IMR-90 (cell line): ENCODE results near the gene ITFG2. TPM values are rescaled to one million over a fixed set of nuclear protein-coding genes. Genes with fewer than 3 reads are reported as not detected.
A peak's percentile ranks its signal among the peaks of the same experiment; 100 is the strongest.

Experiments
- ATAC-seq: fragments of 200-7000 bp; cut with Tn5 transposase; 2 replicates; pipeline ENCODE4 v1.9.1; 2020; ENCODE audit warnings: low read depth, mild to moderate bottlenecking, moderate library complexity
- BruUV-seq: library from RNA; stranded (reverse); fragments of 400-500 nt; replicated peaks from 2 replicates; lab custom pipeline; 2021; lab: Mats Ljungman, UMichigan
- CTCF ChIA-PET: fragments of 300-600 bp; formaldehyde crosslinking; extraction: SDS; loops from one replicate; lab custom pipeline; 2021; ENCODE audit warnings: antibody characterized with exemption; lab: Yijun Ruan, JAX
- POLR2A ChIA-PET: fragments of 300-600 bp; sonication (Branson Sonifier 250); formaldehyde crosslinking; loops from one replicate; lab custom pipeline; 2022; ENCODE audit warnings: antibody characterized with exemption; ENCODE audit not compliant: unreplicated experiment; lab: Charles Lee
- DNase-seq: peaks from one replicate; pipeline ENCODE4 v3.0.0; 2013
- H2AFZ ChIP-seq: replicated peaks from 2 replicates; pipeline ENCODE3; 2013; ENCODE audit warnings: low read length, mild to moderate bottlenecking; ENCODE audit not compliant: poor library complexity
- H2AK5ac ChIP-seq: 2 replicates; pipeline ENCODE4 v1.6.1; 2013; ENCODE audit warnings: low read depth, low read length, inconsistent platforms
- H2AK9ac ChIP-seq: replicated peaks from 2 replicates; pipeline ENCODE3; 2013; ENCODE audit warnings: mild to moderate bottlenecking, low read depth, low read length, moderate library complexity; ENCODE audit not compliant: poor library complexity
- H2BK120ac ChIP-seq: 2 replicates; pipeline ENCODE4 v1.6.1; 2013; ENCODE audit warnings: low read depth, low read length, inconsistent platforms
- H2BK15ac ChIP-seq: 3 replicates; pipeline ENCODE4 v1.6.1; 2013; ENCODE audit warnings: low read depth, low read length, inconsistent platforms
- H2BK20ac ChIP-seq: 2 replicates; pipeline ENCODE4 v1.6.1; 2013; ENCODE audit warnings: low read depth, mild to moderate bottlenecking, inconsistent platforms, low read length, moderate library complexity
- H2BK5ac ChIP-seq: 2 replicates; pipeline ENCODE4 v1.6.1; 2013; ENCODE audit warnings: mild to moderate bottlenecking, low read depth, low read length, inconsistent platforms; ENCODE audit not compliant: poor library complexity, severe bottlenecking
- H3K14ac ChIP-seq: replicated peaks from 2 replicates; pipeline ENCODE4 v1.6.1; 2013; ENCODE audit warnings: low read depth, low read length, inconsistent platforms
- H3K18ac ChIP-seq: 2 replicates; pipeline ENCODE4 v1.6.1; 2013; ENCODE audit warnings: low read depth, low read length, control low read depth
- H3K23ac ChIP-seq: 2 replicates; pipeline ENCODE4 v1.6.1; 2013; ENCODE audit warnings: low read depth, low read length, inconsistent platforms
- H3K27ac ChIP-seq: 2 replicates; pipeline ENCODE4 v1.5.1; 2013; ENCODE audit warnings: mild to moderate bottlenecking, control low read depth, low read length; ENCODE audit not compliant: insufficient read depth
- H3K27me3 ChIP-seq: 2 replicates; pipeline ENCODE4 v1.6.1; 2013; ENCODE audit warnings: low read length; ENCODE audit not compliant: control insufficient read depth, insufficient read depth
- H3K36me3 ChIP-seq: 2 replicates; pipeline ENCODE4 v1.6.1; 2013; ENCODE audit warnings: low read length, mixed read lengths; ENCODE audit not compliant: control insufficient read depth, insufficient read depth
- H3K4ac ChIP-seq: 2 replicates; pipeline ENCODE4 v1.6.1; 2013; ENCODE audit warnings: low read depth, low read length, inconsistent platforms
- H3K4me1 ChIP-seq: 2 replicates; pipeline ENCODE4 v1.6.1; 2013; ENCODE audit warnings: low read length, mixed read lengths; ENCODE audit not compliant: control insufficient read depth, insufficient read depth
- H3K4me2 ChIP-seq: 2 replicates; pipeline ENCODE4 v1.6.1; 2013; ENCODE audit warnings: low read depth, mild to moderate bottlenecking, control low read depth, low read length, moderate library complexity
- H3K4me3 ChIP-seq: 2 replicates; pipeline ENCODE4 v1.5.1; 2013; ENCODE audit warnings: low read depth, mild to moderate bottlenecking, control low read depth, low read length, moderate library complexity; ENCODE audit not compliant: insufficient read depth
- H3K56ac ChIP-seq: 2 replicates; pipeline ENCODE4 v1.6.1; 2013; ENCODE audit warnings: low read length, inconsistent platforms; ENCODE audit not compliant: insufficient read depth; ENCODE audit errors: extremely low read depth
- H3K79me1 ChIP-seq, 2 experiments: 2 replicates each; pipeline ENCODE4 v1.6.1; 2013; ENCODE audit warnings: low read length in 2 of 2, inconsistent platforms in 1 of 2, low read depth in 1 of 2
- H3K9ac ChIP-seq: 2 replicates; pipeline ENCODE4 v1.6.1; 2013; ENCODE audit warnings: low read depth, low read length, control low read depth
- H3K9me1 ChIP-seq: 2 replicates; pipeline ENCODE4 v1.6.1; 2013; ENCODE audit warnings: low read length, inconsistent platforms; ENCODE audit not compliant: insufficient read depth
- H3K9me3 ChIP-seq: 2 replicates; pipeline ENCODE4 v1.6.1; 2013; ENCODE audit warnings: low read length; ENCODE audit not compliant: control insufficient read depth, insufficient read depth
- H4K20me1 ChIP-seq: 2 replicates; pipeline ENCODE4 v1.6.1; 2013; ENCODE audit warnings: low read length, inconsistent platforms; ENCODE audit not compliant: insufficient read depth
- H4K5ac ChIP-seq: 2 replicates; pipeline ENCODE4 v1.6.1; 2013; ENCODE audit warnings: mild to moderate bottlenecking, low read depth, low read length, control low read depth
- H4K8ac ChIP-seq, 2 experiments: 2 replicates each; pipeline ENCODE4 v1.6.1; 2013; ENCODE audit warnings: low read depth in 2 of 2, low read length in 2 of 2, control low read depth in 1 of 2, inconsistent platforms in 1 of 2
- H4K91ac ChIP-seq: 2 replicates; pipeline ENCODE4 v1.6.1; 2013; ENCODE audit warnings: low read depth, low read length, inconsistent platforms; ENCODE audit not compliant: insufficient read depth
- CTCF ChIP-seq: conservative IDR thresholded peaks from 2 replicates; pipeline ENCODE4 v1.5.1; 2012; ENCODE audit warnings: mild to moderate bottlenecking, low read depth, low read length, improper control_type of control experiment
- MAFK ChIP-seq: IDR thresholded peaks from 2 replicates; pipeline ENCODE4 v1.6.1; 2012; ENCODE audit warnings: low read depth, low read length, improper control_type of control experiment
- MXI1 ChIP-seq: IDR thresholded peaks from 2 replicates; pipeline ENCODE4 v1.6.1; 2012; ENCODE audit warnings: low read depth, mild to moderate bottlenecking, low read length, moderate library complexity, borderline replicate concordance
- NFE2L2 ChIP-seq: fragments of 150-350 bp; IDR thresholded peaks from 2 replicates; pipeline ENCODE4 v1.6.1; 2016; ENCODE audit warnings: low read depth, mild to moderate bottlenecking, low read length
- POLR2A ChIP-seq: IDR thresholded peaks from 2 replicates; pipeline ENCODE4 v1.6.1; 2012; ENCODE audit warnings: mild to moderate bottlenecking, low read depth, low read length
- WGBS, 2 experiments: methylation state at CpG; one replicate each; pipeline versions ENCODE4 v1.1.5 to v1.1.7; 2013; ENCODE audit warnings: missing lambda C conversion rate in 2 of 2; ENCODE audit not compliant: insufficient read length in 1 of 2; ENCODE audit errors: extremely low coverage in 2 of 2; 5-methylcytosine and 5-hydroxymethylcytosine counted together
- dilution Hi-C: fragments of 300-500 bp; cut with HindIII; formaldehyde crosslinking; loops from one replicate; pipeline ENCODE4 v1.14.3; 2018; ENCODE audit warnings: low sequenced_read_pairs; ENCODE audit not compliant: unreplicated experiment
- in situ Hi-C: fragments of 300-500 bp; cut with MboI; formaldehyde crosslinking; loops from 3 replicates; pipeline ENCODE4 v1.14.3; 2019; ENCODE audit warnings: low sequenced_read_pairs, inconsistent platforms, mixed read lengths
- intact Hi-C: fragments of 100-400 bp; cut with micrococcal nuclease; formaldehyde crosslinking; loops from 2 replicates; pipeline ENCODE4 v1.10.0; 2022
- polyA plus RNA-seq, 3 experiments: library from polyadenylated mRNA; depleted of rRNA; stranded (reverse); fragments of >200 nt; gene quantifications; 2 replicates each; pipeline ENCODE4 v1.2.3, GENCODE V29; 2012; ENCODE audit warnings: low replicate concordance in 1 of 3
- total RNA-seq: library from RNA; depleted of rRNA; stranded (reverse); fragments of >200 nt; gene quantifications from 2 replicates; pipeline ENCODE4 v1.2.3, GENCODE V29; 2012

Gene ITFG2
- total and polyA plus RNA-seq, 2 of the 4 experiments (the other 2 are of a cell fraction): 20.3 to 25.5 TPM

GRCh38 chr12:2833810-2834209 lies 21.3 kb downstream of the ITFG2 start:
- no peaks in the 10 kb centered on the region for H3K79me1 ChIP-seq
- H4K20me1 ChIP-seq: no peaks in the 10 kb centered on the region
- H2BK15ac ChIP-seq: no peak overlapping the region
- peaks cover 7% of the 10 kb centered on the region for H3K4me1 ChIP-seq
- H3K9me3 ChIP-seq: no peaks in the 10 kb centered on the region
- no peak overlapping the region for H3K4me2 ChIP-seq
- in situ Hi-C loops (no loop called here), intact Hi-C loops (no loop called here), dilution Hi-C loops (no loop called here)
- H3K9ac ChIP-seq: no peak overlapping the region
- BruUV-seq: no TSS peak
- H2BK20ac ChIP-seq: no peak overlapping the region
- no peaks in the 10 kb centered on the region for H3K27me3 ChIP-seq
- TF ChIP-seq POLR2A: no peak
- TF ChIP-seq MAFK: peak; percentile 9; the same call in 1 of the 2 replicates
- TF ChIP-seq NFE2L2: no peak
- no peak for TF ChIP-seq CTCF
- no peak for TF ChIP-seq MXI1
- no peak overlapping the region for H2AK5ac ChIP-seq
- H2AFZ ChIP-seq: no peak overlapping the region
- no peak overlapping the region for H4K5ac ChIP-seq
- ChIA-PET CTCF (interaction anchor here (0.9 kb wide), 1 partner anchor 9 kb away, joined by 3 read pairs; no protein-coding TSS in a partner anchor), POLR2A (no interaction called here)
- no peak overlapping the region for H3K18ac ChIP-seq
- no peak overlapping the region for H3K23ac ChIP-seq
- WGBS, 2 experiments: 100% methylated on average over 1 of the region's 9 CpGs; no CpG with 5 or more reads in 1 of the 2 experiments
- H4K91ac ChIP-seq: no peak overlapping the region
- H3K4me3 ChIP-seq: no peak overlapping the region
- no peak overlapping the region for H3K4ac ChIP-seq
- H2BK120ac ChIP-seq: no peak overlapping the region
- H3K27ac ChIP-seq: no peak overlapping the region
- DNase-seq (no peak), ATAC-seq (no peak)
- no peak overlapping the region for H3K56ac ChIP-seq
- H2AK9ac ChIP-seq: no peak overlapping the region
- H4K8ac ChIP-seq: no peak overlapping the region
- no peak overlapping the region for H3K14ac ChIP-seq
- 0 out of 2 replicates have a peak, but pooled peaks cover 2% of the 10 kb centered on the region for H3K9me1 ChIP-seq
- no peak overlapping the region for H2BK5ac ChIP-seq
- peaks cover 6% of the 10 kb centered on the region for H3K36me3 ChIP-seq
